Measurements from ENCODE around the gene SEMA5B. TPM values are rescaled to one million over a fixed set of nuclear protein-coding genes. Genes with fewer than 3 reads are reported as not detected.

The SEMA5B gene
- total and polyA plus RNA-seq, 7 donors = 0.08 to 1.1 (median 0.43) TPM

- DNase-seq (no peak), ATAC-seq (no peak)
- TF ChIP-seq CTCF (IDR thresholded peaks at IDR 0.05) = no peak
- no peaks in the 10 kb centered on the region for H3K9me3 ChIP-seq
- intact Hi-C loops (cut with DNase I) = no loop called here
- H3K27me3 ChIP-seq (ENCODE audit: insufficient read depth in 3 of 3, low read length in 2 of 3) = no peaks in the 10 kb centered on the region
- H3K4me3 ChIP-seq = no peak overlapping the region
- no peak overlapping the region for H3K27ac ChIP-seq
- no peaks in the 10 kb centered on the region for H3K4me1 ChIP-seq
- H3K36me3 ChIP-seq (ENCODE audit: insufficient read depth in 1 of 2, low read depth in 1 of 2) = no peaks in the 10 kb centered on the region
These were observed 32.5 kb upstream of the SEMA5B start for GRCh38 chr3:123060054-123060453.

GRCh38 chr3:123058505-123058904, 30.9 kb upstream of the SEMA5B start:
- no peak for TF ChIP-seq CTCF (IDR thresholded peaks at IDR 0.05)

GRCh38 chr3:123055352-123055751, 27.8 kb upstream of the SEMA5B start:
- Histone ChIP-seq H3K9me3 (no peaks in the 10 kb centered on the region), H3K4me1 (no peaks in the 10 kb centered on the region), H3K27me3 (ENCODE audit: insufficient read depth in 3 of 3, low read length in 2 of 3) (no peaks in the 10 kb centered on the region), H3K27ac (no peak overlapping the region), H3K36me3 (ENCODE audit: insufficient read depth in 1 of 2, low read depth in 1 of 2) (no peaks in the 10 kb centered on the region), H3K4me3 (no peak overlapping the region)
- ATAC-seq = no peak
- no peak for DNase-seq
- WGBS, 3 donors = 46 to 64% (median 62%) methylated on average over 5 of the region's 5 CpGs
- intact Hi-C loops (cut with DNase I) = no loop called here
- TF ChIP-seq CTCF (IDR thresholded peaks at IDR 0.05) = no peak

More at GRCh38 chr3:123058505-123058904, 30.9 kb upstream of the SEMA5B start:
- Histone ChIP-seq H3K36me3 (ENCODE audit: insufficient read depth in 1 of 2, low read depth in 1 of 2) (no peaks in the 10 kb centered on the region), H3K27ac (no peak overlapping the region), H3K9me3 (no peaks in the 10 kb centered on the region), H3K4me3 (no peak overlapping the region), H3K27me3 (ENCODE audit: insufficient read depth in 3 of 3, low read length in 2 of 3) (no peaks in the 10 kb centered on the region), H3K4me1 (no peaks in the 10 kb centered on the region)
- DNase-seq (no peak), ATAC-seq (no peak)
- 93 to 98% (median 95%) methylated on average over 5 of the region's 5 CpGs for whole genome bisulfite sequencing, 3 donors
- intact Hi-C loops (cut with DNase I) = no loop called here

GRCh38 chr3:123054931-123055330, 27.4 kb upstream of the SEMA5B start:
- 78 to 79% (median 78%) methylated on average over 4 of the region's 4 CpGs for WGBS, 3 donors
- H3K27ac ChIP-seq = no peak overlapping the region
- no peak for DNase-seq
- H3K36me3 ChIP-seq (ENCODE audit: insufficient read depth in 1 of 2, low read depth in 1 of 2) = no peaks in the 10 kb centered on the region
- ATAC-seq = no peak
- no peaks in the 10 kb centered on the region for H3K27me3 ChIP-seq (ENCODE audit: insufficient read depth in 3 of 3, low read length in 2 of 3)
- no peak overlapping the region for H3K4me3 ChIP-seq
- H3K9me3 ChIP-seq = no peaks in the 10 kb centered on the region
- intact Hi-C loops (cut with DNase I) = no loop called here
- H3K4me1 ChIP-seq = no peaks in the 10 kb centered on the region
- TF ChIP-seq CTCF (IDR thresholded peaks at IDR 0.05) = no peak

GRCh38 chr3:123054109-123054778, 26.7 kb upstream of the SEMA5B start:
- intact Hi-C loops (cut with DNase I) = no loop called here
- no peak for TF ChIP-seq CTCF (IDR thresholded peaks at IDR 0.05)
- WGBS, 3 donors = 64 to 69% (median 68%) methylated on average over 5 of the region's 5 CpGs
- ATAC-seq (no peak), DNase-seq (no peak)
- Histone ChIP-seq H3K27me3 (ENCODE audit: insufficient read depth in 3 of 3, low read length in 2 of 3) (no peaks in the 10 kb centered on the region), H3K4me1 (no peaks in the 10 kb centered on the region), H3K9me3 (no peaks in the 10 kb centered on the region), H3K36me3 (ENCODE audit: insufficient read depth in 1 of 2, low read depth in 1 of 2) (no peaks in the 10 kb centered on the region), H3K4me3 (no peak overlapping the region), H3K27ac (no peak overlapping the region)

Data from psoas muscle (tissue), 8 donors.